ENCODE results near the gene PRLHR. TPM values are rescaled to one million over a fixed set of nuclear protein-coding genes. Genes with fewer than 3 reads are reported as not detected.

The PRLHR gene
- total RNA-seq, 4 donors from 2014 or later = not detected

GRCh38 chr10:118564652-118565051 lies 30.8 kb downstream of the PRLHR start:
- intact Hi-C loops (cut with DNase I; ENCODE audit: low total_unique reads) = loop anchor here (5.0 kb wide), 1 partner anchor 158 kb away; no protein-coding TSS in a partner anchor
- DNase-seq (ENCODE audit: low spot score in 2 of 2) = no peak
- H3K4me3 ChIP-seq (ENCODE audit: low read depth, poor library complexity, severe bottlenecking) = no peak overlapping the region
- TF ChIP-seq POLR2A (IDR thresholded peaks at IDR 0.05) (no peak), CTCF (IDR thresholded peaks at IDR 0.05) (no peak)
- WGBS, 2 donors = 47 to 66% methylated on average over 6 of the region's 6 CpGs

- no peak for DNase-seq (ENCODE audit: low spot score in 2 of 2)
- H3K4me3 ChIP-seq (ENCODE audit: low read depth, poor library complexity, severe bottlenecking) = no peak overlapping the region
- intact Hi-C loops (cut with DNase I; ENCODE audit: low total_unique reads) = no loop called here
- no peak for TF ChIP-seq CTCF (IDR thresholded peaks at IDR 0.05)
- no peak for TF ChIP-seq POLR2A (IDR thresholded peaks at IDR 0.05)
- 65 to 79% methylated on average over 3 of the region's 3 CpGs for WGBS, 2 donors
These were observed 31.3 kb downstream of the PRLHR start for GRCh38 chr10:118564114-118564513.

DNA sequence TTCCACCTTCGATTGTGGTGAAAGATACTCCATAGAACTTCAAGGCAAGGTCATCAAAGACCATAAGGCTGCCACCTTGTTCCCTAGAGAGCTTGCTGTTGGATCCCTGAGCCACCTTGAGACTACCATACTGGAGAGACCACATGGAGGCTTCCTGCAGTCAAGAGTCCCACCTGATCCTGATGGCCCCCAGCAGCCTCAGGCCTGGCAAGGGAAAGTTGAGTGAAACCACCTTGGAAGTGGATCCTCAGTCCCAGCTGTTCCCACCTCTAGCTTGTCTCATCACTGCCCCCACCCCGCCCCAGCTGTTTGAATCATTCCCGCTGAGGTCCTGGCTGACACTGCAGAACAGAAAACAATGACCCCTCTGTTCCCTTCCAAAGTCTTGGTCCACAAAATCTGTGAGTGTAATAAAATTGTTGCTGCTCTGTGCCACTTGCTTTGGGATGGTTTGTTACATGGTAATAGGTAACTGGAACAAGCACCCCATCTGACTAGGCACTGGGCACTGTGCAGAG lies 32.0 kb downstream of the PRLHR start:
- intact Hi-C loops (cut with DNase I; ENCODE audit: low total_unique reads) = no loop called here
- H3K4me3 ChIP-seq (ENCODE audit: low read depth, poor library complexity, severe bottlenecking) = no peak overlapping the region
- no peak for DNase-seq (ENCODE audit: low spot score in 2 of 2)
- WGBS, 2 donors = 90 to 94% methylated on average over 3 of the region's 3 CpGs
- TF ChIP-seq POLR2A (IDR thresholded peaks at IDR 0.05) (no peak), CTCF (IDR thresholded peaks at IDR 0.05) (no peak)

DNA sequence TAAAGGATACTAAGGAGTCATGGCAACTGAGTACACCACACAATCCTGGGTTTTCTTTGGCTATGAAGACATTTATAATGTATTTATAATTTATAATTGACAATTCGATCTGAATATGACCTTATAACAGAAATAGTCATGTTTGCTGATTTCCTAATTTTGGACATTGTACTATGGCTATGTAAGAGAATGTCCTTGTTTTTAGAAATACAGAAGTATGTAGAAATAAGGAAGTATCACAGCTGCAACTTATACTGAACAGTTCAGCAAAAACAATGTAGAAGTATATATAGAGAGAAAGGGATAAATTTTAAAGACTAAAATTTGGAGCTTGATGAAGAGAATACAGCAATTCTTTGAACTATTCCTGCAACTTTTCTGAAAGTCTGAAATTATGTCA lies 32.6 kb downstream of the PRLHR start:
- H3K4me3 ChIP-seq (ENCODE audit: low read depth, poor library complexity, severe bottlenecking) = no peak overlapping the region
- WGBS, 2 donors = 75 to 79% methylated on average over 1 of the region's 1 CpG
- TF ChIP-seq POLR2A (IDR thresholded peaks at IDR 0.05) (no peak), CTCF (IDR thresholded peaks at IDR 0.05) (no peak)
- intact Hi-C loops (cut with DNase I; ENCODE audit: low total_unique reads) = no loop called here
- no peak for DNase-seq (ENCODE audit: low spot score in 2 of 2)

DNA sequence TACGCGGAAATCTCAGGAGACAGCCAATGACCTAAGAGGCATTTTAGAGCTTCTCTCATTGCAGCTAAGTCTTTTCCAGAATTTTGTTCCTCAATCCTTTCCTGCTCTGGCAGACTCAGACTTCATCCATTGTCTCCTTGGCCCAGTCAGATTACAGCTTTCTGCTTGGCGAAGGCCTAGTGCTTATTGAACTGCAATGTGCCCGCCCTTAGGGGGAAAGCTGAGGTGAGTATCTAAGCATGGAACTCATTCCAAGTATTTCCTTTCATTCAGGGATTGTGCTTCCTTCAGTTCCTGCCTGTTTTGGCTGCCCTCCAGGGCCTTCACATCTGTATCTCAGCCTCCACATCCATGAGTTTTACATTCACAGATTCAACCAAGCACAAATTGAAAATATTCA lies 37.5 kb downstream of the PRLHR start:
- 42 to 49% methylated on average over 4 of the region's 4 CpGs for WGBS, 2 donors
- DNase-seq (ENCODE audit: low spot score in 2 of 2) = no peak
- intact Hi-C loops (cut with DNase I; ENCODE audit: low total_unique reads) = no loop called here
- TF ChIP-seq POLR2A (IDR thresholded peaks at IDR 0.05) = no peak
- no peak for TF ChIP-seq CTCF (IDR thresholded peaks at IDR 0.05)
- no peak overlapping the region for H3K4me3 ChIP-seq (ENCODE audit: low read depth, poor library complexity, severe bottlenecking)

- intact Hi-C loops (cut with DNase I; ENCODE audit: low total_unique reads) = no loop called here
- TF ChIP-seq CTCF (IDR thresholded peaks at IDR 0.05) = no peak
- no peak for TF ChIP-seq POLR2A (IDR thresholded peaks at IDR 0.05)
- DNase-seq (ENCODE audit: low spot score in 2 of 2) = no peak
- 54 to 61% methylated on average over 10 of the region's 10 CpGs for WGBS, 2 donors
- H3K4me3 ChIP-seq (ENCODE audit: low read depth, poor library complexity, severe bottlenecking) = no peak overlapping the region
These were observed 43.8 kb downstream of the PRLHR start for GRCh38 chr10:118551535-118552100.

Data from lower leg skin (tissue), 4 donors.